ENCODE data around the gene DNAJA3.

Gene DNAJA3

DNA sequence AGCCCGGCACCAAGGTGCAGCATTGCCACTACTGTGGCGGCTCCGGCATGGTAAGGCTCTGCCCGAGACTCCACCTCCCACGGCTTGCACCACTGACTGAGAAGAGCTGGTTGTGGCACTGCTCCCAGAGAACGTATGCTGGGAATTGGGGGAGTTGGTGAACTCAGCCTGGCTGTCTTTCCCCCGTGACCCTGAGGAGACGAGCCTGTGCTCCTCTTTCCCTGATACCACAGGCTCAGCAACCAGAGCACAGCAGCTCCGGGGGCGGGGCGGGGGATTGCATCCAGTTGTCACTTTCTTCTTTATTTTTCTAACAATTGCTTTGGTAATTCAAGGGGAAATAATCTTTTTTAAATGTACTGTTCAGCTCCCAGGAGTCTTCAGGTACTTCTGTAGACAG is 16.7 kb downstream of the DNAJA3 start:
- DNase-seq (ENCODE audit: low read depth in 2 of 2): no peak

DNA sequence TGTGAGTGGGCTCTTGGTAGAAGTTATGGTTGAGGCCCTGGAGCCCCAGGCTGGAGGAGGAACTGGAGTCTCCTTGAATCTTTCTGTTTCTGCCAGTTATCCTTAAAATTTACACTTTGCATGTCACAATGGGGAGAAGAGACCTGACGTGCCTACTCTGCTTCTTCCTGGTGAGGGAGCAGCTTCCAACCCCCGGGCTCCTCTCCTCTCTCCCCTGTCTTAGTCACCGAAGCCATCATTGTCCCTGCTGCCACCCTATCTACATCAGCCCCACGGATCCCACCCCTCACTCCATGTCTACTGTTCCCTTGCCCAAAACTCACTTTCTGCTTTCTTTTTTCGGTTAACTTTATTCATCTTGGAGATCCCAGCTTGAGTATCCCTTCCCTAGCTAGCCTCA is 17.6 kb downstream of the DNAJA3 start:
- no peak overlapping the region for H3K4me3 ChIP-seq (replicated peaks in 1 of 2; ENCODE audit: low read depth in 2 of 2, low read length in 2 of 2)
- DNase-seq (ENCODE audit: low read depth in 2 of 2): no peak
- TF ChIP-seq, protein P1, sequence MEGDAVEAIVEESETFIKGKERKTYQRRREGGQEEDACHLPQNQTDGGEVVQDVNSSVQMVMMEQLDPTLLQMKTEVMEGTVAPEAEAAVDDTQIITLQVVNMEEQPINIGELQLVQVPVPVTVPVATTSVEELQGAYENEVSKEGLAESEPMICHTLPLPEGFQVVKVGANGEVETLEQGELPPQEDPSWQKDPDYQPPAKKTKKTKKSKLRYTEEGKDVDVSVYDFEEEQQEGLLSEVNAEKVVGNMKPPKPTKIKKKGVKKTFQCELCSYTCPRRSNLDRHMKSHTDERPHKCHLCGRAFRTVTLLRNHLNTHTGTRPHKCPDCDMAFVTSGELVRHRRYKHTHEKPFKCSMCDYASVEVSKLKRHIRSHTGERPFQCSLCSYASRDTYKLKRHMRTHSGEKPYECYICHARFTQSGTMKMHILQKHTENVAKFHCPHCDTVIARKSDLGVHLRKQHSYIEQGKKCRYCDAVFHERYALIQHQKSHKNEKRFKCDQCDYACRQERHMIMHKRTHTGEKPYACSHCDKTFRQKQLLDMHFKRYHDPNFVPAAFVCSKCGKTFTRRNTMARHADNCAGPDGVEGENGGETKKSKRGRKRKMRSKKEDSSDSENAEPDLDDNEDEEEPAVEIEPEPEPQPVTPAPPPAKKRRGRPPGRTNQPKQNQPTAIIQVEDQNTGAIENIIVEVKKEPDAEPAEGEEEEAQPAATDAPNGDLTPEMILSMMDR (IDR thresholded peaks at IDR 0.05; ENCODE audit: low read depth, low read length): no peak

More for the DNA sequence above, 16.7 kb downstream of the DNAJA3 start:
- TF ChIP-seq, protein P1 (IDR thresholded peaks at IDR 0.05; ENCODE audit: low read depth, low read length): no peak
- no peak overlapping the region for H3K4me3 ChIP-seq (replicated peaks in 1 of 2; ENCODE audit: low read depth in 2 of 2, low read length in 2 of 2)

DNA sequence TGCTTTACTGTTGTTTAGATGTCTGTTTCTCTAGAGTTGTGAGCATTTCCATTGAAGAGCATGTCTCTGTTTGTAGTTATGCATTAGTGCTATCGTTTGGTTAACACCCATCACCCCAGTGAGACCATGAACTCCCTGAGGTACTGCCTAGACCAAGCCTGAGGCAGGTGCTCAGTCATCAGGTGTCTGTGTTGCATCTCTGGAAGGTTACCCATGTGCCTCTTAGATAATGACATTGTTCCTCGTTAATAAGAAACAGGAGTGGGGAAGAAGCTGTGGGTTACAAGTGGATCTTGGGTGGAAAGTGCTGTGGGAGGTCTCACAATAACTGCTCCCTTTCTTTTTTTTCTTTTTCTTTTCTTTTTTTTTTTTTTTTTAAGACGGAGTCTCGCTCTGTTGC is 18.3 kb downstream of the DNAJA3 start:
- H3K4me3 ChIP-seq (replicated peaks in 1 of 2; ENCODE audit: low read depth in 2 of 2, low read length in 2 of 2): no peak overlapping the region
- TF ChIP-seq, protein P1 (IDR thresholded peaks at IDR 0.05; ENCODE audit: low read depth, low read length): no peak
- DNase-seq (ENCODE audit: low read depth in 2 of 2): no peak

DNA sequence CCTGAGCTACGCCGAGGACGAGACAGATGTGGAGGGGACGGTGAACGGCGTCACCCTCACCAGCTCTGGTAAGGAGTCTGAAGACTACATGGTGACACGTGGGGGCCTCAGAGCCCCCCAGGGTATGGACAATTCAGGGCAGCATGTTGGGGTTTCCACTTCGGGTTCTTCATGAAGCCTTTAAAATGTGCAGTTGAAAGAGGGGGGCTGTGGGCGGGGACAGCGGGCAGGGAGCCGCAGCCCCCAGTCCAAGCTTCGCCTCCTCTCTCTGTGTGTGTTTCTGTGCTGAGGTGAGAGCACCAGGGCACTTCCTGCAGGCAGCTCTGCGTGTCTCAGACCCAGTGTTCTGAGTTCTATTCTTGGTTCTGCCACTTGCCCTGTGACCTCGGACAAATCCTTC is 24.8 kb downstream of the DNAJA3 start:
- H3K4me3 ChIP-seq (replicated peaks in 1 of 2; ENCODE audit: low read depth in 2 of 2, low read length in 2 of 2): no peak overlapping the region
- TF ChIP-seq, protein P1 (IDR thresholded peaks at IDR 0.05; ENCODE audit: low read depth, low read length): no peak
- no peak for DNase-seq (ENCODE audit: low read depth in 2 of 2)

DNA sequence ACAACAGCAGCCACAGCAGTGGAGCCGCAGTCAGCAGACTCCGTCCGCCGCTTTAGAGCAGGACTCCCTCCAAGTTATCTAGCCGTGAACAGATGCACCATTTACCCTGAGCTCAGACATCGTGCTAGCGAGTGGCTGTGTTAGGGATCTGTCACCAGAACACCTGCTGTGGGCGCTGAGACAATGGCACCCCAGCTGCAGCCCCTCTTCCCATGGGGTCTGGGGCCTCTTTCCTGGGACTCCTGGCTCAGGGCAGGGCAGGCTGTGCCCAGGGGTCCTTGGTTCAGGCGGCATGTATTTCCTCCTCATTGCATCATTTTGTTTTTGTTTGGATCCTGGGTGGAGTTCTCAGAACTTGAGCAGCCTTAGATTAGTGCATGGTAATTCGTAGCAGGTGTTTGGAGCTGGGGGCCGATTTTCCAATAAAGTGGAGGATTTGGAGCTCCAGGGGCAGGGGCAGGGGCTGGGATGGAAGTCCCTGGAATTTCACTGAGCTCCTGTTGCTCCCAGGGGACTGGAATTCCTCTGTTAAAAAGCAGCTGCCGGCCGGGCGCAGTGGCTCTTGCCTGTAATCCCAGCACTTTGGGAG is 25.4 kb downstream of the DNAJA3 start:
- DNase-seq (ENCODE audit: low read depth in 2 of 2): no peak
- TF ChIP-seq, protein P1 (IDR thresholded peaks at IDR 0.05; ENCODE audit: low read depth, low read length): no peak
- no peak overlapping the region for H3K4me3 ChIP-seq (replicated peaks in 1 of 2; ENCODE audit: low read depth in 2 of 2, low read length in 2 of 2)

DNA sequence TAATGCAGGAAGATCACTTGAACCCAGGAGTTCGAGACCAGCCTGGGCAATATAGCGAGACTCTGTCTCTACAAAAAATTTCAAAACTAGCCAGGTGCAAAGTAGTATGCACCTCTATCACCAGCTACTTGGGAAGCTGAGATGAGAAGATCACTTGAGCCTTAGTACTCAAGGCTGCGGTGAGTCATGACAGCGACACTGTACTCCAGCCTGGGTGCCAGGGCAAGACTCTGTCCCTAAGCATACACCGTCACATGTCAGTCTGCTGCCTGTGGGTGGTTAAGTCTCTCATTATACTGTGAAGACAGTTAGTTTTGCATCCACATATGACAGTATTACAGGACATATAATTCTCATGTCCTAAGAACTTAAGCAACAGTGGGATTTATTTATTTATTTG is 27.0 kb downstream of the DNAJA3 start:
- TF ChIP-seq, protein P1 (IDR thresholded peaks at IDR 0.05; ENCODE audit: low read depth, low read length): no peak
- no peak overlapping the region for H3K4me3 ChIP-seq (replicated peaks in 1 of 2; ENCODE audit: low read depth in 2 of 2, low read length in 2 of 2)
- no peak for DNase-seq (ENCODE audit: low read depth in 2 of 2)

DNA sequence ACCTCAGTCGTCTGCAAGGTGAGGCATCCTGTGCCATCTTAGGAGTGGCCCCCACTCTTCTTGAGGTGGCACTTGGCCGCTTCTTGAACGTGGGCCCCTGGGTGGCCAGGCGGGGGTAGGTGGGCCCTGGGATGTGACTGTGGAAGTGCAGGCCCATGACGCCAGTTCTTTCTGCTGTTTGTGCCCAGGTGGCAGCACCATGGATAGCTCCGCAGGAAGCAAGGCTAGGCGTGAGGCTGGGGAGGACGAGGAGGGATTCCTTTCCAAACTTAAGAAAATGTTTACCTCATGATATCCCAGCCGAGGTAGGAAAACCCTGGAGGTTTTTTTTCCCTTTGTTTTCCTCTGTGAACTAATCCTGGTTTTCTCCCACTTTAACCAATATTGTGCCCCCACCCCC is 29.0 kb downstream of the DNAJA3 start:
- TF ChIP-seq, protein P1 (IDR thresholded peaks at IDR 0.05; ENCODE audit: low read depth, low read length): no peak
- DNase-seq (ENCODE audit: low read depth in 2 of 2): no peak
- no peak overlapping the region for H3K4me3 ChIP-seq (replicated peaks in 1 of 2; ENCODE audit: low read depth in 2 of 2, low read length in 2 of 2)
